HG02973 (cell line): ENCODE measurements around the gene GPRASP2.
"Not testable (repeated sequence)": the region's sequence is repeated elsewhere in the genome, so short reads cannot be mapped to it uniquely, and the experiment has no call there.

Experiments used
- ATAC-seq: cut with Tn5 transposase; IDR thresholded peaks from one replicate; pipeline ENCODE4 v1.9.1; 2021; ENCODE audit warnings: moderate library complexity; ENCODE audit not compliant: unreplicated experiment

Gene GPRASP2

GRCh38 chrX:102712216-102712966 lies at the start of gene GPRASP2:
TSS of gene GPRASP2 (plus strand) at chrX:102712448. CDS start at chrX:102714870, 2,422 bp downstream.
- no peak for ATAC-seq

GRCh38 chrX:102663820-102664219 lies 48.4 kb upstream of the GPRASP2 start:
- ATAC-seq = not testable (repeated sequence)

GRCh38 chrX:102667034-102667433 lies 45.2 kb upstream of the GPRASP2 start:
- ATAC-seq = not testable (repeated sequence)

- no peak for ATAC-seq
Observed at GRCh38 chrX:102669526-102669925, 42.7 kb upstream of the GPRASP2 start.

GRCh38 chrX:102672856-102673255 lies 39.4 kb upstream of the GPRASP2 start:
- no peak for ATAC-seq

- not testable (repeated sequence) for ATAC-seq
Observed at GRCh38 chrX:102677479-102677878, 34.8 kb upstream of the GPRASP2 start.

GRCh38 chrX:102684772-102685520 lies 27.3 kb upstream of the GPRASP2 start:
- no peak for ATAC-seq

GRCh38 chrX:102694749-102695148 lies 17.5 kb upstream of the GPRASP2 start:
- no peak for ATAC-seq

GRCh38 chrX:102696306-102696705 lies 15.9 kb upstream of the GPRASP2 start:
- ATAC-seq = no peak

GRCh38 chrX:102697494-102697893 lies 14.8 kb upstream of the GPRASP2 start:
- ATAC-seq = no peak

GRCh38 chrX:102708900-102709299 lies 3.3 kb upstream of the GPRASP2 start:
- ATAC-seq = no peak

GRCh38 chrX:102711872-102712215 lies 404 bp upstream of the GPRASP2 start:
- no peak for ATAC-seq

GRCh38 chrX:102712981-102713625 lies 855 bp downstream of the GPRASP2 start:
- ATAC-seq = no peak

GRCh38 chrX:102714994-102715393 lies 2.7 kb downstream of the GPRASP2 start:
- ATAC-seq = no peak

- no peak for ATAC-seq
Observed at GRCh38 chrX:102715967-102716366, 3.7 kb downstream of the GPRASP2 start.

GRCh38 chrX:102720237-102721168 lies 8.3 kb downstream of the GPRASP2 start, which contains the start of gene GPRASP3:
TSS of gene GPRASP3 (plus strand) at chrX:102720743. CDS start at chrX:102748996, 28,253 bp downstream.
- ATAC-seq = peak; percentile 99

- ATAC-seq = not testable (repeated sequence)
Observed at GRCh38 chrX:102721169-102721506, 8.9 kb downstream of the GPRASP2 start.

GRCh38 chrX:102723456-102723855 lies 11.2 kb downstream of the GPRASP2 start:
- ATAC-seq = no peak

- no peak for ATAC-seq
Observed at GRCh38 chrX:102727761-102728160, 15.5 kb downstream of the GPRASP2 start.

- ATAC-seq = no peak
Observed at GRCh38 chrX:102728646-102729045, 16.4 kb downstream of the GPRASP2 start.

GRCh38 chrX:102739657-102740056 lies 27.4 kb downstream of the GPRASP2 start:
- no peak for ATAC-seq
